Esophagus muscularis mucosa (tissue), 4 donors: ENCODE results near the gene CD82.

Source experiments
- CTCF ChIP-seq, 3 experiments: fragments of 200-600 bp in 2 of 3; fragments of 450-650 bp in 1 of 3; sonication (generic) in 2 of 3; IDR thresholded peaks; one replicate each; pipeline ENCODE4 v1.5.1; 2017 to 2019; ENCODE audit warnings: antibody characterized with exemption in 3 of 3, mild to moderate bottlenecking in 2 of 3, moderate library complexity in 1 of 3
- EP300 ChIP-seq: sonication (generic); formaldehyde crosslinking; IDR thresholded peaks from one replicate; pipeline ENCODE4 v1.6.1; 2017; ENCODE audit warnings: antibody characterized with exemption
- POLR2A ChIP-seq: fragments of 450-650 bp; IDR thresholded peaks from one replicate; pipeline ENCODE4 v1.6.1; 2017; ENCODE audit warnings: antibody characterized with exemption, moderate library complexity, mild to moderate bottlenecking, low read depth
- POLR2AphosphoS5 ChIP-seq, 2 donors: sonication (generic); formaldehyde crosslinking; IDR thresholded peaks; one replicate each; pipeline ENCODE4 v1.6.1; 2017; ENCODE audit warnings: antibody characterized with exemption in 2 of 2

DNA sequence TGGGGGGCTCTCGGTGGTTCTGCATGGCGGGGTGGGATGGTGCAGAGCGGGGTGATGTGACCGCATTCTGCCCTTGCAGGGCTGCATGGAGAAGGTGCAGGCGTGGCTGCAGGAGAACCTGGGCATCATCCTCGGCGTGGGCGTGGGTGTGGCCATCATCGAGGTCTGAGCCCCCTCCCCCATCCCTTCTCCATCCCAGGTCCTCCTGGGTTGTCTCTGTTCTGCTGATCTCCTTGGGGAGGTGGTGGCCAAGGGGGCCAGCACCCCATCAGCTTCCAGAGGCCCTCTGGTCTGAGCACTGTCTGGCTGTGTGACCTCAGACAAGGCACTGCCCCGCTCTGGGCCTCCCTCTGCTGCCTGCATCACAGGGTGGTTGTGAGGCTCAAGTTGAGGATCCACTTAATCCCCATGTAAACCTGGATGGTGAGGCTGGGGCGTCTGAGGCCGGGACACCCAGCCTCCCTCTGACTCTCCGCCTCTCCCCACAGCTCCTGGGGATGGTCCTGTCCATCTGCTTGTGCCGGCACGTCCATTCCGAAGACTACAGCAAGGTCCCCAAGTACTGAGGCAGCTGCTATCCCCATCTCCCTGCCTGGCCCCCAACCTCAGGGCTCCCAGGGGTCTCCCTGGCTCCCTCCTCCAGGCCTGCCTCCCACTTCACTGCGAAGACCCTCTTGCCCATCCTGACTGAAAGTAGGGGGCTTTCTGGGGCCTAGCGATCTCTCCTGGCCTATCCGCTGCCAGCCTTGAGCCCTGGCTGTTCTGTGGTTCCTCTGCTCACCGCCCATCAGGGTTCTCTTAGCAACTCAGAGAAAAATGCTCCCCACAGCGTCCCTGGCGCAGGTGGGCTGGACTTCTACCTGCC, 53.3 kb downstream of the CD82 start:
- TF ChIP-seq CTCF (IDR thresholded peaks at IDR 0.05) (no peak), POLR2A (no peak), EP300 (no peak), POLR2AphosphoS5 (IDR thresholded peaks at IDR 0.05) (no peak)
